ENCODE results near the gene CLIP2. TPM values are rescaled to one million over a fixed set of nuclear protein-coding genes. Genes with fewer than 3 reads are reported as not detected.
"Not testable (repeated sequence)": the region's sequence is repeated elsewhere in the genome, so short reads cannot be mapped to it uniquely, and the experiment has no call there.

The CLIP2 gene
- total RNA-seq, 2 experiments from 2014 or later, result 1.5 to 1.7 TPM

DNA sequence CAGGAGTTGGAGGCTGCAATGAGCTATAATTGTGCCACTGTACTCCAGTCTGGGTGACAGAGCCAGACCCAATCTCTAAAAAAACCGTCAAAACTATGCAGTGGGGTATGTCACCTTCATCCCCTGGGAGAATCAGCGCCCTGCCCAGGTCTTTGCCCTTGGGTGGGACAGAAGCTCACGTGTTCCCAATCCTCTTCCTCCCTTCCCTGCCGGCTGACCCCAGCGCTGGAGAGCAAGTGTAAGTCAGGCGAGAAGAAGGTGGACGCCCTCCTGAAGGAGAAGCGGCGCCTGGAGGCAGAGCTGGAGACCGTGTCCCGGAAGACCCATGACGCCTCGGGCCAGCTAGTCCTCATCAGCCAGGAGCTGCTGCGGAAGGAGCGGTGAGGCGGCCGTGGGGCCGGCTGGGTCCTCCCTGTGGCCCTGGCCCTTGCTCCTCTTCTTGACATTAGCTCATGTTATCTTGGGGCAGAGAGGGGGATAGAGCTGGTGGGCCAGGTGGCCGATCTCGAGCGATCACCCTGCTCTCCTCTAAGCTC, 99.7 kb downstream of the CLIP2 start:
- POLR2A ChIA-PET, result no interaction called here
- CTCF ChIA-PET, result interaction anchor here (1.6 to 2.4 kb wide), 3 partner anchors 12 to 321 kb away, joined by 3 to 15 read pairs (median 12); no protein-coding TSS in a partner anchor
- Mint-ChIP-seq H3K4me1 (ENCODE audit: low read depth) (peaks cover 2% of the 10 kb centered on the region), H3K27me3 (ENCODE audit: low read depth) (no peaks in the 10 kb centered on the region), H3K4me3 (no peak overlapping the region), H3K27ac (no peak overlapping the region), H3K9me3 (ENCODE audit: insufficient read depth) (no peaks in the 10 kb centered on the region), H3K36me3 (ENCODE audit: low read depth) (no peaks in the 10 kb centered on the region)
- ATAC-seq, result no peak
- no peak for DNase-seq

DNA sequence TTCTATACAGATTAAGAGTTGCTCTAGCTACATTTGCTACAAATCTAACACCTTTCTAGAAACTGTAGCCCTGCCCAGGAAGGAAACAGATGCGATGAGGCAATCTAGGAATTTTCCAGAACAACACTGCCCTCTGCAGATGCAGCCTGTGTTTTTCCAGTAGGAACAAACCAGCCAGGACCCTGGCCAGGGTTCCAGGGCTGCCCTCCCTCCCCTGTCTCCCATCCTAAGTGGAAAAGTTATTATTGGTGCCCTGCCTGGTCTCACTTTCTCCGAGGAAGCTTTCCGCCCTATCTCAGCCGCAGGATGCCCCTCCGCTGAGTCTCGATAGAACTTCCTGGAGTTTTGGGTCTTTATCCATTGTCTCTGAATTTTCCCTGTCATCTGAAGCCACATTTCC, 104.5 kb downstream of the CLIP2 start:
- POLR2A ChIA-PET; H3K4me1 Mint-ChIP-seq (ENCODE audit: low read depth); H3K9me3 Mint-ChIP-seq (ENCODE audit: insufficient read depth); H3K27ac Mint-ChIP-seq; DNase-seq; H3K36me3 Mint-ChIP-seq (ENCODE audit: low read depth); H3K27me3 Mint-ChIP-seq (ENCODE audit: low read depth); ATAC-seq; H3K4me3 Mint-ChIP-seq: not testable (repeated sequence)
- CTCF ChIA-PET, result interaction anchor here (1.5 kb wide), 1 partner anchor 187 kb away, joined by 8 read pairs; no protein-coding TSS in a partner anchor

DNA sequence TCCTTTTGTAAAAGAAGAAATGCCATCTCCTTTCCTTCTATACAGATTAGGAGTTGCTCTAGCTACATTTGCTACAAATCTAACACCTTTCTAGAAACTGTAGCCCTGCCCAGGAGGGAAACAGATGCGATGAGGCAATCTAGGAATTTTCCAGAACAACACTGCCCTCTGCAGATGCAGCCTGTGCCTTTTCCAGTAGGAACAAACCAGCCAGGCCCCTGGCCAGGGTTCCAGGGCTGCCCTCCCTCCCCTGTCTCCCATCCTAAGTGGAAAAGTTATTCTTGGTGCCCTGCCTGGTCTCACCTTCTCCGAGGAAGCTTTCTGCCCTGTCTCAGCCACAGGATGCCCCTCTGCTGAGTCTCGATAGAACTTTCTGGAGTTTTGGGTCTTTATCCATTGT, 105.4 kb downstream of the CLIP2 start:
- DNase-seq; ATAC-seq; H3K4me3 Mint-ChIP-seq; H3K4me1 Mint-ChIP-seq (ENCODE audit: low read depth); H3K36me3 Mint-ChIP-seq (ENCODE audit: low read depth); POLR2A ChIA-PET; H3K27me3 Mint-ChIP-seq (ENCODE audit: low read depth); H3K27ac Mint-ChIP-seq; H3K9me3 Mint-ChIP-seq (ENCODE audit: insufficient read depth): not testable (repeated sequence)
- CTCF ChIA-PET, result interaction anchor here (2.2 kb wide), 1 partner anchor 188 kb away, joined by 9 read pairs; no protein-coding TSS in a partner anchor

DNA sequence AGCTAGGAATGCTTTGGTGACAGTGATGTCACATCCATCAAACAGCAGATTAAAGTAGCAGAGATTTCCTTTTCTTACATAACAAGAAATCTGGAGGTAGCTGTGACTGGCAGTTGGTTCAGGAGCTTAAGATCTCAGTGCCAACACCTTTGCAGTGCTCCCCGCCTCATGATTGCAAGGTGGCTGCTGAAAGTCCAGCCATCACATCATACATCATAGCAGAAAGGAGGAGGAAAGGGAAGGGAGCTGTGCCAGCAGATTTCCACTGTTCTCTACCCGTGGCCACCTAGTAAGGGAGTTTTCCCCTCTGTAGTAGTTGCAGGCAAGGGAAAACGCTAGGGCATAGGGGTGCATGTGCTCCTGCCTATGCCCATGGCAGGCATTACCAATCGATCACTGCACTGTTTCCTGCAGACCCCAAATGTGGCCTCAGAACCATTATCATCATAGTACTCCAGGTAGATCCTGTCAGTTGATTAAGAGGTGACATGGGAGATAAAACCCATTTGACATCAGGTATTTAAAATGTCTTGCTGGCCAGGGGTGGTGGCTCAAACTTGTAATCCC, 106.6 kb downstream of the CLIP2 start:
- CTCF ChIA-PET, result interaction anchor here (2.2 kb wide), 1 partner anchor 190 kb away, joined by 9 read pairs; no protein-coding TSS in a partner anchor
- DNase-seq (no peak), ATAC-seq (no peak)
- POLR2A ChIA-PET, result no interaction called here
- H3K27me3 Mint-ChIP-seq (ENCODE audit: low read depth), result no peaks in the 10 kb centered on the region
- no peak overlapping the region for H3K4me3 Mint-ChIP-seq
- H3K4me1 Mint-ChIP-seq (ENCODE audit: low read depth), result peaks cover 2% of the 10 kb centered on the region
- H3K27ac Mint-ChIP-seq, result no peak overlapping the region
- H3K9me3 Mint-ChIP-seq (ENCODE audit: insufficient read depth), result no peaks in the 10 kb centered on the region
- no peaks in the 10 kb centered on the region for H3K36me3 Mint-ChIP-seq (ENCODE audit: low read depth)

DNA sequence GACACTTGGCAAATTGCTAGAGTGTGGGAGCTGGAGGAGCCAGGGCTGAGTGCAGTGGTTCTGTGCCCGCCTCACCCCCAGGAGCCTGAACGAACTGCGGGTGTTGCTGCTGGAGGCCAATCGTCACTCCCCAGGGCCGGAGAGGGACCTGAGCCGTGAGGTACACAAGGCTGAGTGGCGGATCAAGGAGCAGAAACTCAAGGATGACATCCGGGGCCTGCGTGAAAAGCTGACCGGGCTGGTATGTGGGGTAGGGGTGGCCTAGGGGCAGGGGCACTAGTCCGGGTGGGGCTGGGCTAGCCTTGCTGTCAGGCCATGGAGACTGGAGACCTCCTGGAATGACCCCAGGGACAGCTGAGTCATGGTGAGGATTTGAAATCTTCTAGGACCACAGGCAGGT, 107.8 kb downstream of the CLIP2 start:
- Mint-ChIP-seq H3K36me3 (ENCODE audit: low read depth) (no peaks in the 10 kb centered on the region), H3K9me3 (ENCODE audit: insufficient read depth) (no peaks in the 10 kb centered on the region), H3K4me3 (no peak overlapping the region), H3K4me1 (ENCODE audit: low read depth) (peaks cover 2% of the 10 kb centered on the region), H3K27me3 (ENCODE audit: low read depth) (no peaks in the 10 kb centered on the region), H3K27ac (no peak overlapping the region)
- POLR2A ChIA-PET, result no interaction called here
- ATAC-seq (no peak), DNase-seq (no peak)
- CTCF ChIA-PET, result interaction anchor here (1.0 kb wide), 1 partner anchor 191 kb away, joined by 5 read pairs; no protein-coding TSS in a partner anchor

DNA sequence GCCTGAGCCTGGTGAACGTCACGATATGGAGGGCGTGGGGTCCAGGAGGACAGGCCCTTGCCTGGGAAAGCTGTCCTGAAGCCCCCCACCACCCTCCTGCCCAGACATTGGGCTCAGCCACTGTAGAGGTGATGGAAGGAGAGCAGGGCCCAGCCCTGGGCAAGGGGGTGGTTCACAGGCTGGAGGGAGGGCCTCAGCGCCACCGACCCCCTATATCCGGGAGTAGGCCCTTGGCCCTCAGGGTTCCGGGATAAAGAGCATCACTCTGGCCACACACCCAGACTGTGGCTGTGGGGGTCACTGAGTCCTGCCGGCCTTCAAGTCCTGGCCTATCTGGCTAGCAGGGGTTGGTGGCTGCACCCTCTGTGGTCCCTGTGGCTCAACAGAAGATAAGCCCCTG, 109.2 kb downstream of the CLIP2 start:
- Mint-ChIP-seq H3K4me1 (ENCODE audit: low read depth) (peaks cover 2% of the 10 kb centered on the region), H3K36me3 (ENCODE audit: low read depth) (no peaks in the 10 kb centered on the region), H3K27ac (peak overlapping the region; percentile 57), H3K9me3 (ENCODE audit: insufficient read depth) (no peaks in the 10 kb centered on the region), H3K27me3 (ENCODE audit: low read depth) (no peaks in the 10 kb centered on the region), H3K4me3 (no peak overlapping the region)
- ATAC-seq (no peak), DNase-seq (no peak)
- CTCF ChIA-PET, result no interaction called here
- POLR2A ChIA-PET, result no interaction called here

DNA sequence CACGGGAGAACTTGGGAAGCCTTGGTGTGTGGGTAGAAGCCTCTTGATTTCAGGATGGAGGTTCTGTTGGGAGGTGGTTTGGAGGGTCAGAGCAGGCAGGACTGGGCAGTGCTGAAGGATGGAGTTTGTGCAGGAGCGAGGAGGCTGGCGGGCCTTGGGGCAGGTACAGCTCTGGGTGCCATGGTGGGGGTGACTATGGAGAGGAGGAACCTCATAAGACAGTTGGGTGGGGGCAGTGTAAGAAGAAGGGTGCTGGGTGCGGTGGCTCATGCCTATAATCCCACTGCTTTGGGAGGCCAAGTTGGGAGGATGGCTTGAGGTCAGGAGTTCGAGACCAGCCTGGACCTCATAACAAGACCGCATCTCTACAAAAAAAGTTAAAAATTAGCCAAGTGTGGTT, 109.8 kb downstream of the CLIP2 start:
- no peak overlapping the region for H3K27ac Mint-ChIP-seq
- no peaks in the 10 kb centered on the region for H3K9me3 Mint-ChIP-seq (ENCODE audit: insufficient read depth)
- CTCF ChIA-PET, result interaction anchor here (4.8 kb wide), 1 partner anchor 193 kb away, joined by 125 read pairs; no protein-coding TSS in a partner anchor

DNA sequence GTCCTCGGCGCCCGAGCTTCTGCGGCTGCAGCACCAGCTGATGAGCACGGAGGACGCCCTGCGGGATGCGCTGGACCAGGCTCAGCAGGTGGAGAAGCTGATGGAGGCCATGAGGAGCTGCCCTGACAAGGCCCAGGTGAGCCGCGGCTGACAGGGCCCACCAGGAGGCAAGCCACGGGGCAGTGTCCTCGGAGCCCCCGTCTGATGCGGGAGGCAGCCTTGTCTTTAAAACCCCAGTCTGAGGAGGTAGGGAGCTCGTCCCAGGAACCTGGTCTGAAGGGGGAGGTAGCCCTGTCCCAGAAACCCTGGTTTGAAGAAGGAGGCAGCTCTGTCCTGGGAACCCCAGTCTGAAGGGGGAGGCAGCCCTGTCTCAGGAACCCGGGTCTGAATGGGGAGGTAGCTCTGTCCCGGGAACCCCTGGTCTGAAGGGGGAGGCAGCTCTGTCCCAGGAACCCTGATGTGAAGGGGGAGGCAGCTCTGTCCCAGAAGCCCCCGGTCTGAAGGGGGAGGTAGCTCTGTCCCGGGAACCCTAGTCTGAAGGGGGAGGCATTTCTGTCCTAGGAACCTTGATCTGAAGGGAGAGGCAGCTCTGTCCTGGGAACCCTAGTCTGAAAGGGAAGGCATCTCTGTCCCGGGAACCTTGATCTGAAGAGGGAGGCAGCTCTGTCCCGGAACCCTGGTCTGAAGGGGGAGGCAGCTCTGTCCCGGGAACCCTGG, 111.4 kb downstream of the CLIP2 start:
- Mint-ChIP-seq H3K36me3 (ENCODE audit: low read depth) (no peaks in the 10 kb centered on the region), H3K27ac (no peak overlapping the region), H3K27me3 (ENCODE audit: low read depth) (no peaks in the 10 kb centered on the region), H3K4me3 (no peak overlapping the region), H3K9me3 (ENCODE audit: insufficient read depth) (no peaks in the 10 kb centered on the region), H3K4me1 (ENCODE audit: low read depth) (no peaks in the 10 kb centered on the region)
- CTCF ChIA-PET, result interaction anchor here (0.6 to 4.8 kb wide), 42 partner anchors 9 to 646 kb away, joined by 3 to 125 read pairs (median 4); partner anchors contain the start of genes CLIP2 and LAT2
- POLR2A ChIA-PET, result interaction anchor here (0.6 to 0.8 kb wide), 2 partner anchors 104 to 1835 kb away, joined by 3 read pairs; no protein-coding TSS in a partner anchor
- DNase-seq (no peak), ATAC-seq (no peak)

More for the DNA sequence above, 109.8 kb downstream of the CLIP2 start:
- Mint-ChIP-seq H3K4me1 (ENCODE audit: low read depth) (no peaks in the 10 kb centered on the region), H3K4me3 (no peak overlapping the region), H3K27me3 (ENCODE audit: low read depth) (no peaks in the 10 kb centered on the region), H3K36me3 (ENCODE audit: low read depth) (no peaks in the 10 kb centered on the region)
- POLR2A ChIA-PET, result no interaction called here
- DNase-seq (no peak), ATAC-seq (no peak)

DNA sequence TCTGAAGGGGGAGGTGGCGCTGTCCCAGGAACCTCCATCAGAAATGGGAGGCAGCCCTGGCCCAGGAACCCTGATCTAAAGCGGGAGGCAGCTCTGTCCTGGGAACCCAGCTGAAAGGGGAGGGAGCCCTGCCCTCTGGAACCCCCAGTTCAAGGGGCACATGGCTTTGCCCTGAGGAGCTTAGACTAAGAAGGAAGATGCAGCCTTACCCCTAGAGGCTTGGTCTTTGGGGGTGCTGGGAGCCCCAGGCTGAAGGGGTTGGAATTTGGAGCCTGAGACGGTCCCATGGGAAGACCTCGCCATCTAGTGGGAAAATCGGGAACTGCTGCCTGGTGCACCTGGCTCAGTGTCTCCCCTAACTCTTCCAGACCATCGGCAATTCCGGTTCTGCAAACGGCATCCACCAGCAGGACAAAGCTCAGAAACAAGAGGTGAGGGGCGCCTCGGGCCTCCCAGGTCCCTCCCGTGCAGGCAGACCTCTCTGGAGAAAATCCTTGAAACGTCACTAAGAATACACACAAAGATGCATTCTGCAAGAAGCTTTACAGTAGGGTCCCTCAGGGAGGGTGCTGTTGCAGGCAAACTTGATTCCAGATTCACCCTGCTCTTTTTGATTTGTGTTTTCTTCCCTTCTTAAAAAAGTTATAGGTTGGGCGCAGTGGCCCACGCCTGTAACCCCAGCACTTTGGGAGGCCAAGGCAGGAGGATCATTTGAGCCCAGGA, 112.1 kb downstream of the CLIP2 start:
- Mint-ChIP-seq H3K9me3 (ENCODE audit: insufficient read depth) (no peaks in the 10 kb centered on the region), H3K4me3 (no peak overlapping the region), H3K4me1 (ENCODE audit: low read depth) (no peaks in the 10 kb centered on the region), H3K27ac (no peak overlapping the region), H3K36me3 (ENCODE audit: low read depth) (no peaks in the 10 kb centered on the region), H3K27me3 (ENCODE audit: low read depth) (no peaks in the 10 kb centered on the region)
- ATAC-seq (peak; percentile 59), DNase-seq (peak; percentile 78)
- POLR2A ChIA-PET, result interaction anchor here (0.8 kb wide), 1 partner anchor 104 kb away, joined by 3 read pairs; no protein-coding TSS in a partner anchor
- CTCF ChIA-PET, result interaction anchor here (0.6 to 4.8 kb wide), 50 partner anchors 9 to 422 kb away, joined by 3 to 125 read pairs (median 4); partner anchors contain the start of genes CLIP2, LAT2 and LIMK1

DNA sequence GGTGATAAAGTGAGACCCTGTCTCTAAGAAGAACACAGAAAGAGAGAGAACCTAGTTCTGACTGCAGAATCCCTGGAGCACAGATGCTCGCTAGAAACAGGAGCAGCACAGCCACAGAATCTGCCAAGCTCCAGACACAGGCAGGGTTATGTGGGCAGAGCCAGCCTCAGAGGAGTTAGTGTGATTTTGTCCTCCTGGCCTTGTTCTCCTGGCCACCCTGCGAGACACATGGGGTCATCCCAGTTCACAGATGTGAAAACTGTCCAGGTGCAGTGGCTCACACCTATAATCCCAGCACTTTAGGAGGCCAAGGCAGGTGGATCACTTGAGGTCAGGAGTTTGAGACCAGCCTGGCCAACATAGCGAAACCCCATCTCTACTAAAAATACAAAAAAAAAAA, 113.5 kb downstream of the CLIP2 start:
- H3K27me3 Mint-ChIP-seq (ENCODE audit: low read depth); ATAC-seq; H3K36me3 Mint-ChIP-seq (ENCODE audit: low read depth); H3K9me3 Mint-ChIP-seq (ENCODE audit: insufficient read depth); H3K4me1 Mint-ChIP-seq (ENCODE audit: low read depth); DNase-seq; POLR2A ChIA-PET; H3K27ac Mint-ChIP-seq; H3K4me3 Mint-ChIP-seq: not testable (repeated sequence)
- CTCF ChIA-PET, result interaction anchor here (1.1 to 4.8 kb wide), 7 partner anchors 10 to 333 kb away, joined by 3 to 125 read pairs (median 10); no protein-coding TSS in a partner anchor

DNA sequence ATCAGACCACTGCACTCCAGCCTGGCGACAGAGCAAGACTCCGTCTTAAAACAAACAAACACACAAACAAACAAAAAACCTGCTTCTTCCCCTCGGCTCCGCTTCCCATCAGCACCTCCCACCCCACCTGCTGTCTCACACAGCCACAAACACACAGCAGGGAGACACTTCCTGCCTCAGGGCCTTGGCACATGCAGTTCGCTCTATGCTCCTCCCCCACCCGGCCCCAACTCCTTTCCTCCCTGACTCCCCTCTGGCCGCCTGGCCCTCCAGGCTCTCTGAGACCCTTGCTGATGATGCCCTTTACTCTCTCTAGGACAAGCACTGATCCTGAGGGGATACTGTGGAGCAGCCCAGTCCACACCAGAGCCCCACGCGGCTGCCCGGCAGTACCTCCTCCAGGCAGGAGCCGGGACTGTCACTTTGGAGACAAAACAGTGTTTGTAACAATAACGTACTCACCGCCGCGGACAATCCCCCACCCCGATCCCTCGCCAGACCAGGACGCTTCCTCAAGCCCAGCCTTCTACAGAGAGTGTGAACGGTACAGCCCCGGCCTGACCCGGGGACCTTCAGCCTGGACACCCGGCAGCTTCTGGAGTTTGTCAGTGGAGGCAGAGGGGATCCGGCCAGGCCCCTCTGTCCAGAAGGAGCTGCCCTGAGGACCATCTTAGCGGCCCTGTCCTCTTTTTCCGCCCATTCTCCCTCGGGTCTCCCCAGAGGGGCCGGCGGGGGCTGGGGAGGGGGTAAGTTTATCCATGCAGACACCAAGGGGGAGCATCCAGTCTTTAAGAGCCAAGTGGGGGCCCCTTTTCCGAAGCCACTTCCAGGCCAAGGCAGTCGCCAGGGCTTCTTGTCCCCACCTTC, 114.5 kb downstream of the CLIP2 start:
- no peaks in the 10 kb centered on the region for H3K9me3 Mint-ChIP-seq (ENCODE audit: insufficient read depth)
- ATAC-seq (no peak), DNase-seq (no peak)
- H3K4me3 Mint-ChIP-seq, result no peak overlapping the region
- H3K36me3 Mint-ChIP-seq (ENCODE audit: low read depth), result no peaks in the 10 kb centered on the region
- H3K4me1 Mint-ChIP-seq (ENCODE audit: low read depth), result no peaks in the 10 kb centered on the region
- CTCF ChIA-PET, result interaction anchor here (1.1 to 4.8 kb wide), 4 partner anchors 20 to 198 kb away, joined by 3 to 125 read pairs (median 3); no protein-coding TSS in a partner anchor
- H3K27me3 Mint-ChIP-seq (ENCODE audit: low read depth), result no peaks in the 10 kb centered on the region
- POLR2A ChIA-PET, result no interaction called here
- H3K27ac Mint-ChIP-seq, result no peak overlapping the region
